ENCODE data around the gene GP2.

GP2 gene

DNA sequence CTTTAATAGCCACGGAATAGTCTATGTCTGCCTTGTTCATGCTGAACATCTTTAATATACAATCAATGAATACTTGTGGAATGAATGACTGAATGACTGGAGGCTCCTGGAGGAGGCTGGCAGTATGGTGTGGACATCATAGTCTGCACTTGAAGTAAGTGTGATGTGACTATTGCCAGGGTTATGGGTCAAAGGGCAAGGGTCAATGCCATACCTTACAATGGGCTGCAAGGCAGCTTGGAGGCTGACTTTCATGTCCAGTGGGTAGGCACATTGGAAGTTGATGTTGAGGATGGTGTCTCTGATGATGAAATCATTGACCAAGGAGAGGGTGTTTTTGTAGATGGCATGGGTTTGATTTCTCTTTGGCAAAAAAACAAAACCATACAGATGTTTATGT is 7.9 kb downstream of the GP2 start:
- DNase-seq (ENCODE audit: low read depth) = no peak
- H3K4me3 ChIP-seq (ENCODE audit: low read length) = no peak overlapping the region
- TF ChIP-seq, protein P1, sequence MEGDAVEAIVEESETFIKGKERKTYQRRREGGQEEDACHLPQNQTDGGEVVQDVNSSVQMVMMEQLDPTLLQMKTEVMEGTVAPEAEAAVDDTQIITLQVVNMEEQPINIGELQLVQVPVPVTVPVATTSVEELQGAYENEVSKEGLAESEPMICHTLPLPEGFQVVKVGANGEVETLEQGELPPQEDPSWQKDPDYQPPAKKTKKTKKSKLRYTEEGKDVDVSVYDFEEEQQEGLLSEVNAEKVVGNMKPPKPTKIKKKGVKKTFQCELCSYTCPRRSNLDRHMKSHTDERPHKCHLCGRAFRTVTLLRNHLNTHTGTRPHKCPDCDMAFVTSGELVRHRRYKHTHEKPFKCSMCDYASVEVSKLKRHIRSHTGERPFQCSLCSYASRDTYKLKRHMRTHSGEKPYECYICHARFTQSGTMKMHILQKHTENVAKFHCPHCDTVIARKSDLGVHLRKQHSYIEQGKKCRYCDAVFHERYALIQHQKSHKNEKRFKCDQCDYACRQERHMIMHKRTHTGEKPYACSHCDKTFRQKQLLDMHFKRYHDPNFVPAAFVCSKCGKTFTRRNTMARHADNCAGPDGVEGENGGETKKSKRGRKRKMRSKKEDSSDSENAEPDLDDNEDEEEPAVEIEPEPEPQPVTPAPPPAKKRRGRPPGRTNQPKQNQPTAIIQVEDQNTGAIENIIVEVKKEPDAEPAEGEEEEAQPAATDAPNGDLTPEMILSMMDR (conservative IDR thresholded peaks at IDR 0.05; ENCODE audit: low read depth, low read length) = no peak

DNA sequence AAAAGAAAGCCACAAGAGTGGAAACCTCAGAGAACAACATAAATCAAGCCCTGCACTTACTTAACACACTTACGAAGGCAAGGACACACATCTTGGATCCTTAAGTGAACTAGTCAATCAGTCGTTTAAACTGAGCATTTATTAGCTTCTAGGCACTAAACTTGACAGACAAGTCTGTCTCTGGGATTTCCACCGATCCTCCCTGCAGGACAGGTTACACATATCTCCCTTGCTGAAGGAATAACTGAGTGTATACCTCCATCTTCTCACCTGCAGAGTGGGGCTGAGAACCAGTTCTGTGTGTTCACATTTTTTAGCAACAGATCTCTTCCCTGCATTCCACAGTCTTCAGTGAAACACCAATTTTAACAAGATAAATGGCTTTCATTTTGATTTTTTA is 8.9 kb downstream of the GP2 start:
- no peak overlapping the region for H3K4me3 ChIP-seq (ENCODE audit: low read length)
- TF ChIP-seq, protein P1 (conservative IDR thresholded peaks at IDR 0.05; ENCODE audit: low read depth, low read length) = no peak
- DNase-seq (ENCODE audit: low read depth) = no peak

DNA sequence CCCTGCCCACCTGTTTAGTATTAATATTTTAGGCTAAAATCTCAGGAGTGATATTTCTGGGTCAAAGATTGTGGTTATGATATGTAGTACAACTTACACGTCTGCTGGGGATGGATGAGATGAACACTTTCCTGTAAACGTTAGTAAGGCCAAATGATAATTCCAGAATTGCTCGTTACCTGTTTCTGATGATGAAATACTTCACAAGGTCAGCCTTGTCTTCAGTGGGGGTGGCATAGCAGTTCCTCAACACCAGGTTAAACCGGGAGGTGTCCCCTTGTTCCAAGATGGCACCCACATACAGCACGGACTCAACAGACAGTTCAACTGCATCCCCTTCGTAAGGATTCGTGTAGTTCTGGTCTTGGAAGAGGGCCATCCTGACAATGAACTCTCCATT is 9.3 kb downstream of the GP2 start:
- DNase-seq (ENCODE audit: low read depth) = no peak
- TF ChIP-seq, protein P1 (conservative IDR thresholded peaks at IDR 0.05; ENCODE audit: low read depth, low read length) = no peak
- H3K4me3 ChIP-seq (ENCODE audit: low read length) = no peak overlapping the region

DNA sequence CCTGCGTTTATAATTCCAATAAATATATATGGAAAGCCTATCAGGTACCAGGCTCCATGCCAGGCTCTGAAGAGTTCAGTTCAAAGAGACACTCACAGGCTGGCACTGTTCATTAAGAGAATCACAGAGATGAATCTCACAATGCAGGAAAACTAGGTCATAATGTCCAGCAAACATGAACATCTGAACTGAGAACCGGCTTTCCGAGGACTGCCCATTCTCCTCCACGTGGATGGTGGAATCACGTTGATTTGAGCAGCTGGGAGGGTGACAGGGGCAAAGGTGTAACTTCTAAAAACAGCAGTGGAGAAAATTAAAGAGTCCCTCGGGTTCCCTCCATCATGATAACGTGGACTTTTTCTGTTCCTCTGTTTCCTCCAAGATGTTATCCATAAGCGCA is 10.2 kb downstream of the GP2 start:
- TF ChIP-seq, protein P1 (conservative IDR thresholded peaks at IDR 0.05; ENCODE audit: low read depth, low read length) = no peak
- DNase-seq (ENCODE audit: low read depth) = no peak
- H3K4me3 ChIP-seq (ENCODE audit: low read length) = no peak overlapping the region

DNA sequence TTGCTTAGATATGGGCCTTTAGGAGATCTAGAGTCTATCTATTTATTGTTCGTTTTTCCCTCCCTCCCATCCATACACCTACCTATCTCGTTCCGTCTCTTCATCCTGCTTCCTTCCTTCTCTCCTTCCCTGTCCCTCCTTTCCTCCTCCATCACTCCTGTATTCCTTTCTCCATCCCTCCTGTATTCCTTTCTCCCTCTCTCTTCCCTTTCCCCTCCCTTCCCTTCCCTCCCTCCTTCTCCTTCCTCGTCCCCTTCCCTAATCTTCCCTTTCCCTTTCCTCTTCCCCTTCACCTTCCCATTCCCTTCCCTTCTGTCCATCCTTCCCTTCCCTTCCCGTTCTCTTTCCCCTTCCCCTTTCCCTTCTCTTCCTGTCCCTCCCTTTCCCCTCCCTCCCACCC is 10.6 kb downstream of the GP2 start:
- TF ChIP-seq, protein P1 (conservative IDR thresholded peaks at IDR 0.05; ENCODE audit: low read depth, low read length) = no peak
- H3K4me3 ChIP-seq (ENCODE audit: low read length) = no peak overlapping the region
- DNase-seq (ENCODE audit: low read depth) = no peak

DNA sequence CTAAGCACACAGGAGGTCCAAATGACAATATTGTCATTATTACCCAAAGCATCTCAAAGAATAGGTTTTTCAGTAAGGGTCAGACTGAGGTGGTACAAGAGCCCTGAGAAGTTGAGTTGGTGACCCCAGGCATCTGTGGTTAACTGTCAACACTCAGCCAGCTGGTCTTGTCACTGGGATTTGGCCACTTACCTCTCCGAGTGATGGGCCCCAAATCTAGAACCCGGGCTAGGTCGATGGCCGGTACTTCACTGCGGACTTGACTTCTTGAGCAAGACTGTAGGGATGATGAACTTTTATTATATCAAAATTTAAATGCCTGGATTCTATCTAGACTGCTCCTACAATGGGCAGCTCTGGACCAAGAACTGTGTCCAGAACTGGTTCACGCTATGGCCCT is 11.5 kb downstream of the GP2 start:
- no peak overlapping the region for H3K4me3 ChIP-seq (ENCODE audit: low read length)
- TF ChIP-seq, protein P1 (conservative IDR thresholded peaks at IDR 0.05; ENCODE audit: low read depth, low read length) = no peak
- no peak for DNase-seq (ENCODE audit: low read depth)

DNA sequence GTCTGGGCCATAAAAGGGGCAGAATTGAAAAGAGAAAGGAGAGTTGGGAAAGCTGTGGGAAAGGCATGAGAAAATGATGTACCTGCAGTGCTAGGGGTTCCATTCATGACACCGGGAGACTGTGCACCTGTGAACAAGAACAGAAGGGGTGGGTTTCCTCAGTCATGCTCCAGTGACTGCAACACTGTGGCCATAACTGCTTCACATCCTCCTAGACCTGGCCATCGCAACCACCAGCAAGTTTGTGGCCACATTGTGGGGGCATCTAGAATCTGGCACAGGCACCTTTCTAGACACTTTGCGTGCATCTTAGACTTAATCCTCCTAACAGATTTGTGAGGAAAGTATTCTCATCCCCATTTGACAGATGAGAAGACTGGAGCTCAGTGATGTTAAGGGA is 12.7 kb downstream of the GP2 start:
- TF ChIP-seq, protein P1 (conservative IDR thresholded peaks at IDR 0.05; ENCODE audit: low read depth, low read length) = no peak
- no peak overlapping the region for H3K4me3 ChIP-seq (ENCODE audit: low read length)
- DNase-seq (ENCODE audit: low read depth) = no peak
